Measurements from ENCODE around the gene CACNA2D2.

GRCh38 chr3:50314816-50315215 is 188.6 kb downstream of the CACNA2D2 start:
- no peak for TF ChIP-seq CTCF (IDR thresholded peaks at IDR 0.05)
- TF ChIP-seq POLR2A (IDR thresholded peaks at IDR 0.05): no peak

Measured in adrenal gland (tissue), 5 donors.